Adrenal gland (tissue), 5 donors: ENCODE data around the gene PAQR4.

Source experiments
- CTCF ChIP-seq, 6 experiments: fragments of 450-650 bp in 4 of 6; fragments of 200-600 bp in 2 of 6; sonication (generic) in 1 of 6; IDR thresholded peaks; 1 replicate in 5 of 6; 2 replicates in 1 of 6; pipeline versions ENCODE4 v1.5.1 to v1.8.0; 2016 to 2021; ENCODE audit warnings: antibody characterized with exemption in 6 of 6, mild to moderate bottlenecking in 2 of 6, moderate library complexity in 1 of 6
- POLR2A ChIP-seq, 2 donors: fragments of 450-650 bp; IDR thresholded peaks; one replicate each; pipeline ENCODE4 v1.6.1; 2017; ENCODE audit warnings: antibody characterized with exemption in 2 of 2, mild to moderate bottlenecking in 2 of 2, moderate library complexity in 1 of 2
- donor health status: DM: no; HTN: no; CAD: no.

GRCh38 chr16:2988590-2989099 lies 19.5 kb downstream of the PAQR4 start:
- TF ChIP-seq POLR2A (IDR thresholded peaks at IDR 0.05), result no peak
- no peak for TF ChIP-seq CTCF (IDR thresholded peaks at IDR 0.05)
